GM18873 (cell line): ENCODE measurements around the gene HIVEP2.

Experiments used
- ATAC-seq: cut with Tn5 transposase; IDR thresholded peaks from one replicate; pipeline ENCODE4 v1.9.1; 2021; ENCODE audit warnings: mild to moderate bottlenecking, moderate library complexity, moderate number of reproducible peaks; ENCODE audit not compliant: unreplicated experiment, low FRiP score

The HIVEP2 gene

DNA sequence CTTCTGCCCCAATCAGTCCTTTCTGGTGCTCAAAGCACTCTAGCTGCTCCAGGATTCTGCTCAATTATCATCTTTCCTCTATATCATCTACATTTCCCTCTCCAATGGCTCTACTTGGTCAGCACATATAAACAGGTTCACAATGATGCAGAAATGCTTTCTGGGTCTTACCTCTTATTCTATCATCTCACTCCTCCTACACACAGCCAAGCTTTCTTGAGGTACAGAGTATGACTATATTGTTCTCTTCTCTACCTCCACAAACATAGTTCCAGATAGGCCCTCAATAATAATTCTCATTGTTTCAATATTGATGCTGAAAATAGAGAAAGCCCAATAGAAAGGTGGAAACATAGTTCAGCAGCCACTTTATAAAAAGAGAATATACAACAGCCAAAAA is 48.2 kb downstream of the HIVEP2 start:
- ATAC-seq = no peak

DNA sequence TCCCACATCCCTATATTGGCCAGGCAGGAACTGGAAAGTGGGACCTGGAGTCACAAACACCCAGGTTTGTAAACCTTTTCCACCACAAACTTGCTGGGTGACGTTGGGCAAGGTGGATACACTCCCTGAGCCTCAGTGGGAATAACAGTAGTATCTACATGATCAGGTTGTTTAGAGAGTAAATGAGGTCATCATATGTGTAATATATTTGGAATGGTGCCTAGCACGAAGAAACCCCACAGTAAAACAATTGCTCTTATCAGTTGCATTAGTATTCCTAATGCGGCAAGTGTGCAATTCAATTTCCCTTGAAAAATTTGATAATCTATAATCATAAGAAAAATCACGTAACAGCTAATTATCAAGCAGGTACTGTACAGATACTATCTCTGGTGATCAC is 51.9 kb downstream of the HIVEP2 start:
- ATAC-seq = no peak

DNA sequence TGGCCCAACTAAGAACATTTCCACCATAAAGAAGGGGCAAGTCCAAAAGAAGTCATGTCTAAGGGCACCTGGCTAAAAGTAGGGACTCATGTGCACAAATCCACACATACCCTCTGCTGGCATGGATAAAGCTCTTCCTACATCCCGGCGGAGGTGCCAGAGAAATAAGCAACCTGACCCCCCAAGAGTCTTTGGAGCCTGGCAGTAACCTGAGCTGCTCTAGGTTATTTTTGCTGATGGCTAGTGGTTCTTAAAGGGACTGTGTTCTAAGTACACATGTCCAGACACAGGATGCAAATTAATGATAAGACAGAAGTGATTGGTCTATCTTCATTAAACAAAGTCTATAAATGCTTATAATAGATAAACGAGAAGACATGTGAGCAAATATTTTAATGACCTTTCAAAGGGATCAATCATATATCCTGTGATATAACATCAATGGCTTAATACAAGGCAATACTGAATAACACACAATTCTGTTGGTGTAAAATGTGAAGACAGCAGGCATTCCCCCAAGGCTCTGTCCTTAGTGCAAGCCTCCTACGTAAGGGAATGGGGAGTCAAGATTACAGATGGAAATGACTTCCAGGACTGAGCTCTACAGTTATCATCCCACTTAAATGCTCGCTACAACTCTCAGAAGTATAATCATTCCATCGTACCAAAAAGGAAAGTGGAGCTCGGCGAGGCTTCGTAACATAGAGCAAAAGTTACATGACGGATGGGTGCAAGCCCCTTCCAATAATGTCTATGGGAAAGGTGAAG is 52.5 kb downstream of the HIVEP2 start:
- no peak for ATAC-seq

- ATAC-seq = no peak
Measured at GRCh38 chr6:142891454-142891853, 53.5 kb downstream of the HIVEP2 start.

DNA sequence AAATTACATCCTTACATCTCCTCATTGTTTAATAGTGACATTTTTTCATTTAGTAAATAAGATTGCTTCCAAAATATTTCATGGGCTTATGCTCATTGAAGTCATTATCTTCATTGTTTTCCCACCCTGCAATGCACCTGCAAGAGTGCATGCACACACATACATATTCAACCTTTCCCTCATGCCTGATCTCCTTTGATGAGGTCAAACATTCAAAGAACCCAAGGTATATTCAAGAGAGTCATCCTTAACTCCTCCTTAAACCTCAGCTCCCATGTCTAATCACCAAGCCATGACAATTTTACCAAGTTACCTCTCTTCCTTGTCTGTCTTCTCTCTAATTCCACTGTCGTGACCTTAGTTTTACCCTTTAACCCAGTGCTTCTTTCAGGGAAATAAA is 56.5 kb downstream of the HIVEP2 start:
- ATAC-seq = no peak

DNA sequence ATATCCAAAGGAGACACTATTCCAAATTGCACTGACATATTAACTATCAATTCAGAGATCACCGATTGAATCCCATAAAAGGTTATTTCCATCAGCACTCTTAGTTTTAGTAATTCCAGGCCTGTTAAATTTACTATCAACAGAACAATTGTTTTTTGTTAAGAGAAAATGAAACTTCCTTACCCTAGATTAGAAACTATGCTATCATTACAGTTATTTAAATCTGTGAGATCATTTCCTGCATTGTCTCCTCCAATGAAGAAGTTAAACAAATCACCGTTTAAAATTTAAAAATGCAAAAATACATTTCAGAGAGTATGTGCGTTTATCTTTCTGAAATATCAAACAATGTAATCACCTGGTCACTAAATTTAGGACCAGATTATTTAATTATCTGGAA is 57.5 kb downstream of the HIVEP2 start:
- ATAC-seq = no peak

DNA sequence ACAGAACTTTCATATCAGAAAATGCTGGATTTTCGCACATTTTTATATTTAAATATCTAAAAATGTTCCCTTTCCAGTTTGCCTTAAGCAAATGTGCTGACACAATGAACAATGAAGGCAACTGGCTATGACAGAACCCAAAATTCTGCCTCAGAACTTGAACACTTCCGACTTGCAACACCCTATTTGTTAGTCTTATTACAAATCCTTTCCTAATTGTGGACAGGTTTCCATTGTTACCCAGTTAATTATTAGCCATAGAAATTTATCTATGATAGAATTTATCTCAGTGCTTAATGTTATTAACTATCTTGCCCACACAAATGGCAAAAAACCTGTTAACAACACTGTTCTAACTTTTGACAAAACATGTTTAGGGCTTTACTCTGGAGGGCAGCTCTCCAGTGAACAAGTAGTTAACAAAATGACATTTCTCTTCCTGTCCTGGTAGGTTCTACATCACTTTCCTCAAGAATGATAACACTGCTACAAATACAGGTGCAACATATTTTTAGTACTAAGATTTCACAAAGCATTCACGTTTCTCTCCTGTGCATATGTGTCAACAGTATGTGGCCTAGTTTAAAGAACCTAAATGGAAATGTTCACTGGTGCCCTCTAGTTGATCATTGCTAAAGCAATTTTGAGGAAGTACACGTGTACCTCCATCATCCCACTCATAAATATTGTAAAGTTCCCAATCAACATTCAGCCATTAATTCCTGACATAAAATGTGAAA is 58.4 kb downstream of the HIVEP2 start:
- peak; percentile 88 for ATAC-seq

DNA sequence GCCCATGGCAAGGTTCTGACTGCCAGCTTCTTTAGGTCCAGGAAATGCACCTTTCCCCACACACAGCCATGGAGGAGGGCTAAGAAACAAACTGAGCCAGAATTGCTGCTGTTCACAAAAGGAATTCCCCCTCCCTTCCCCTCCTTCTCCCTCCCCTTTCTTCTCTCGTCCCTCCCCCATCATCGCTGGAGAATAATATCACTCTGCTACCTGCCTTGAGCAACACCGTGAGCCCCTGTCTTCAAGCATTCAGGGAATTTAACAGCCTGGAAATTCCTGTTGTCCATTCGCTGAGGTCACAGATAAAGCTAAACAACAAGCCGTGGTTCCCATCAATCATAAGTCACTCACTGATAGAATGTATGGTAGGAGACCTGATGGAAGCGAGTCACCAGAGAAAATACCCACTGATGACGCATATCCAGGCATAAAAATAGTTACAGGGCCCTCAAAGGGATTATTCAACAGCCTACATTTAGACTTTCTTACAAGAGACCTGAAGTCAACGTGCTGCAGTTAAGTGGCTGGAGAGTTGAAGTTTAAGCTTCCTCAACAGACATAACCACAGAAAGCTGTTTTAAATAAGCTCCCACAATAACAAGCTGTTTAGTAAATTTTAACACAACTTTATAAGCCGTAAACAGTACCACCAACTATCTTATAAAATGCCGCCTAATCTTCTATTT is 59.7 kb downstream of the HIVEP2 start:
- ATAC-seq = peak; percentile 71

- ATAC-seq = no peak
Measured at GRCh38 chr6:142884214-142885035, 60.6 kb downstream of the HIVEP2 start.

- ATAC-seq = no peak
Measured at GRCh38 chr6:142883011-142883410, 62.0 kb downstream of the HIVEP2 start.

GRCh38 chr6:142881761-142882160 is 63.2 kb downstream of the HIVEP2 start:
- no peak for ATAC-seq

GRCh38 chr6:142881290-142881689 is 63.7 kb downstream of the HIVEP2 start:
- no peak for ATAC-seq

GRCh38 chr6:142880201-142880600 is 64.8 kb downstream of the HIVEP2 start:
- no peak for ATAC-seq

- no peak for ATAC-seq
Measured at GRCh38 chr6:142879527-142879926, 65.4 kb downstream of the HIVEP2 start.

- ATAC-seq = no peak
Measured at GRCh38 chr6:142879076-142879475, 65.9 kb downstream of the HIVEP2 start.

DNA sequence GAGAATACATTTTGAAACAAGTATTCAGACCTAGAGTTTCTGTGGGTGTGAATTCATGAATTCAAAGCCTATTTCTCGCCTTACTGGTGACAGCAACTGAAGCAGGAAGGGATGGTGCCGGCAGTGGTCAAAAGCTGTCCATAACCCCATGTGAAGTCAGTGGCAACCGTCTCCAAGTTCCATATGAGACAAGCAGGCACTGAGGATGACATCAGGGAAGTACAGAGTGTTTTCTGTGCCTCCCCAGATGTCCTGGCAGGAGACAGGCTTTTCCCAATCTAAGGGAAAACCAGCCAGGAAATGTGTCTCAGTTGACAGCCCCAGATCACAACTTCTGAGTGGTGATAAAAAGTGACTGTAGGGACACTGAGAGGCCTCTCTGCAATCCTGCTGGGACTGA is 66.6 kb downstream of the HIVEP2 start:
- ATAC-seq = no peak

DNA sequence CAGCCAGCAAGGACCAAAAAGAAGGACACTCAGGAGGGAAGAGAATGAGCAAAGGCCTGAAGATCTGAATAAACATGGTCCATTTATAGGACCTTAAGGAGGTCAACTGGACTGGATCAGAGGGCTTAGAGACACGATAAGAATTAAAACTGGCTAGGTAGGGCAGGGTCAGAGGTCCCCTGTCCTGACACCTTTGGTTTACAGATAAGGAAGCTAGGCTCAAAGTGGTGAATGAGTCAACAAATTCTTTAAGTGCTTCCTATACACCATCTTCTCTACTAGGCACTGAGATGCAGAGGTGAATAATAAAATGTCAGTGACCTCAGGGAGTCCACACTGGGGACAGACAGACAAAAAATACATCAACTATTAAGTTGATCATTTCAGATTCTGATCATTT is 70.3 kb downstream of the HIVEP2 start:
- ATAC-seq = no peak

DNA sequence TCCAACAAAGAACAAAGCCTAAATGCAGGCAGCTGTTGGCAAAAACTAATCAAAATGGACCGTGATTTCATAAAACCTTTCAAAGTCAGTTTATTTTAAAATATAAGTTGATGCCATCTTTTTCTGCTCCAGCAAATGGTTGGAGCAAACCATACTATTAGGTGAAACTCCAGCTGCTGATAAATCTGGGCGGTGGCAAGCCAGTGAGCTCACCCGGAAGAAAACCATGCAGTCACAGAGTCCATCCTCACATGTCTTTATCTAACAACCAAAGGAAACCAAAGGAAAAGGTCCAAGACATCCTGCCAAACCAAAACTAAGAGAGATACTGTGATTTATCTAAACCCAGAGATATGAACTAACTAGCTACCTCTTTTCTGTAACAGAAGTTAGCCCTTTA is 72.6 kb downstream of the HIVEP2 start:
- no peak for ATAC-seq

- peak; percentile 97 for ATAC-seq
Measured at GRCh38 chr6:142871910-142872331, 73.1 kb downstream of the HIVEP2 start.

DNA sequence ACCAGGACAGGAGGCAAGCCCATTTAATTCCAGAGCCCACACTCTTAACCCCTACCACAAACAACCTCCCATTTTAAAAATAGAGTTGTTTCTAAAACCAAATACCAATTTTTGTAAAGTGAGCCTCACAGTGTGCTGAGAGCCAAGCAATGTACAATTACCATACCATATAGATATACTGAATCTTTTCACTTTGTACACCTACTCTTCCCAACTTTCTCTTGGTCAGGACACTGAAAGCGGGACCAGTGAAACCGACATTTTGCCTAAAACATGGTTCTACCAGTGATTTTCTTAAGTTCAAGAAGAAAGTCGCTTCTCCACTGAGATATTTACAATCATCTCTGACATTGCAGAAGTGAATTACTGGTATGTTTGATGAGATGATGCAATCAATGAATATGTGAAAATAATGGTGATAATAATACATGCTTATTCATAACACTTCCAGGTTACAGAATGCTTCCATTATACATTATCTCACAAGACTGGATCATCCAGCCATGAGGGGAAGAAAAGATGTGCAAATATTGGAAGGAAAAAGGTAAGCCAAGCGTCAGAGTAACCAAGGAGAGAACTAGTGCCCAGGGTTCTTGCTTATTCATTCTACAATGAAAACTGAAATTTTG is 74.1 kb downstream of the HIVEP2 start:
- no peak for ATAC-seq
